AG04450 (cell line): ENCODE data around the gene ECT2. TPM values are rescaled to one million over a fixed set of nuclear protein-coding genes. Genes with fewer than 3 reads are reported as not detected.

Source experiments
- CTCF ChIA-PET: fragments of 300-600, 350-600 bp; formaldehyde crosslinking; extraction: SDS; loops from one replicate; lab custom pipeline; 2022; ENCODE audit warnings: antibody characterized with exemption, inconsistent platforms; lab: Charles Lee
- POLR2A ChIA-PET: fragments of 350-600 bp; formaldehyde crosslinking; extraction: SDS; loops from one replicate; lab custom pipeline; 2021; ENCODE audit warnings: antibody characterized with exemption, inconsistent platforms; lab: Yijun Ruan, JAX
- DNase-seq: peaks from one replicate; pipeline ENCODE4 v3.0.0-alpha.2; 2011; ENCODE audit warnings: low read depth, low spot score
- H3K27ac ChIP-seq: one replicate; pipeline ENCODE4 v1.5.1; 2012; ENCODE audit warnings: low read depth, low read length, control low read depth
- H3K27me3 ChIP-seq: one replicate; pipeline ENCODE4 v1.6.0; 2012; ENCODE audit warnings: low read length; ENCODE audit not compliant: control insufficient read depth, insufficient read depth
- H3K4me3 ChIP-seq: 2 replicates; pipeline ENCODE4 v1.5.1; 2011; ENCODE audit warnings: mild to moderate bottlenecking, low read depth, low read length, control low read depth
- H3K9me3 ChIP-seq: 2 replicates; pipeline ENCODE4 v1.5.1; 2012; ENCODE audit warnings: low read length; ENCODE audit not compliant: control insufficient read depth, insufficient read depth
- polyA plus RNA-seq: library from polyadenylated mRNA; depleted of rRNA; stranded (reverse); fragments of >200 nt; gene quantifications from 2 replicates; pipeline ENCODE4 v1.2.3, GENCODE V29; 2011
- TF ChIP-seq, protein P1 (sequence below): IDR thresholded peaks from 2 replicates; pipeline ENCODE4 v1.5.1; 2011; ENCODE audit warnings: low read depth, low read length, control low read depth, inconsistent platforms

ECT2 gene
- polyA plus RNA-seq, 1 experiment = 21.8 TPM

DNA sequence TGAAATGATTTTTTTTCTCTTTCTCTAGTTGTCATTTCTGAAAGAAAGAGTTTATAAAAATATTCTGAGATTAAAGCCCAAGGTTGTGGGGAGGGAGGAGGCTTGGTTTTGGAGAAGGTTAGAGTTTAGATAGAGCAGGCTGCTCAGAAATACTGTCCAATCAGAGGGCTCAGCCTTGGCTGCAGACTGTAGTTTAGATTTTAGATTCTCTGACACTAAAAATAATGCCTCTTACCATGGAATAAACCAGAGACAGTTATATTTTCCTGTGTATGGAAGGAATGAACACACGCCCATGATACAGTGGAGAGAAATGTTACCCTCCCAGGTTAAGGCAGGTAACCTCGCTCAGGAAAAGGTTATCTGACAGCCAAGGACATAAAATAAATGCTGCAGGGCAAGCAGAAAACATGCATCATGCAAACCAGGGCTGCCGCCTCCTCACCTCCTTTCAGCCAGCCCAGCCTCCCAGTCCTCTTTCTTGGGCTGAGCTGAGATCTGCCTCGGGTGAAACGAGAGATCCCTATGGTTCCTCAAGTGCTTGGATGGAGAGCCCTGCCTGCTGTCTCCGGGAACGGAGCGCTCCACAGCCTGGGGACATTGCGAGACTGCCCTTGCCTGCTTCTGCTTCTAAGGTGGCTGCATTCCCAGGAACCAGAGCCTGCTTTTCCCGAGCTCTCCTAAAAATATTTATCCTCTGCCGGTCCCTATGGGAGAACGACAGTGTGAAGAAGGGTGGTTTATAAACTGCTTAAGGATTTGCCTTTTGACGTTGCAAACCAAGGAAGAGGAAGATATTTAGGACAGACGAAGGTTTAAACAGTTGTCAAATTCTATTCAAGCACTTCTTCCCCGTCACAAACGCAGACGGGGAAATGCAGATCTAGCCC is 40.5 kb upstream of the ECT2 start:
- Histone ChIP-seq H3K9me3 (no peaks in the 10 kb centered on the region), H3K27ac (peak overlapping the region; percentile 89), H3K27me3 (no peaks in the 10 kb centered on the region), H3K4me3 (peak overlapping the region; percentile 95)
- TF ChIP-seq, protein P1, sequence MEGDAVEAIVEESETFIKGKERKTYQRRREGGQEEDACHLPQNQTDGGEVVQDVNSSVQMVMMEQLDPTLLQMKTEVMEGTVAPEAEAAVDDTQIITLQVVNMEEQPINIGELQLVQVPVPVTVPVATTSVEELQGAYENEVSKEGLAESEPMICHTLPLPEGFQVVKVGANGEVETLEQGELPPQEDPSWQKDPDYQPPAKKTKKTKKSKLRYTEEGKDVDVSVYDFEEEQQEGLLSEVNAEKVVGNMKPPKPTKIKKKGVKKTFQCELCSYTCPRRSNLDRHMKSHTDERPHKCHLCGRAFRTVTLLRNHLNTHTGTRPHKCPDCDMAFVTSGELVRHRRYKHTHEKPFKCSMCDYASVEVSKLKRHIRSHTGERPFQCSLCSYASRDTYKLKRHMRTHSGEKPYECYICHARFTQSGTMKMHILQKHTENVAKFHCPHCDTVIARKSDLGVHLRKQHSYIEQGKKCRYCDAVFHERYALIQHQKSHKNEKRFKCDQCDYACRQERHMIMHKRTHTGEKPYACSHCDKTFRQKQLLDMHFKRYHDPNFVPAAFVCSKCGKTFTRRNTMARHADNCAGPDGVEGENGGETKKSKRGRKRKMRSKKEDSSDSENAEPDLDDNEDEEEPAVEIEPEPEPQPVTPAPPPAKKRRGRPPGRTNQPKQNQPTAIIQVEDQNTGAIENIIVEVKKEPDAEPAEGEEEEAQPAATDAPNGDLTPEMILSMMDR = no peak
- CTCF ChIA-PET = interaction anchor here (0.6 to 1.9 kb wide), 5 partner anchors 10 to 43 kb away, joined by 5 to 10 read pairs (median 6); partner anchors contain the start of gene ECT2
- DNase-seq = no peak
- POLR2A ChIA-PET = interaction anchor here (0.6 to 1.8 kb wide), 5 partner anchors 33 to 47 kb away, joined by 3 to 11 read pairs (median 5); partner anchors contain the start of gene ECT2

DNA sequence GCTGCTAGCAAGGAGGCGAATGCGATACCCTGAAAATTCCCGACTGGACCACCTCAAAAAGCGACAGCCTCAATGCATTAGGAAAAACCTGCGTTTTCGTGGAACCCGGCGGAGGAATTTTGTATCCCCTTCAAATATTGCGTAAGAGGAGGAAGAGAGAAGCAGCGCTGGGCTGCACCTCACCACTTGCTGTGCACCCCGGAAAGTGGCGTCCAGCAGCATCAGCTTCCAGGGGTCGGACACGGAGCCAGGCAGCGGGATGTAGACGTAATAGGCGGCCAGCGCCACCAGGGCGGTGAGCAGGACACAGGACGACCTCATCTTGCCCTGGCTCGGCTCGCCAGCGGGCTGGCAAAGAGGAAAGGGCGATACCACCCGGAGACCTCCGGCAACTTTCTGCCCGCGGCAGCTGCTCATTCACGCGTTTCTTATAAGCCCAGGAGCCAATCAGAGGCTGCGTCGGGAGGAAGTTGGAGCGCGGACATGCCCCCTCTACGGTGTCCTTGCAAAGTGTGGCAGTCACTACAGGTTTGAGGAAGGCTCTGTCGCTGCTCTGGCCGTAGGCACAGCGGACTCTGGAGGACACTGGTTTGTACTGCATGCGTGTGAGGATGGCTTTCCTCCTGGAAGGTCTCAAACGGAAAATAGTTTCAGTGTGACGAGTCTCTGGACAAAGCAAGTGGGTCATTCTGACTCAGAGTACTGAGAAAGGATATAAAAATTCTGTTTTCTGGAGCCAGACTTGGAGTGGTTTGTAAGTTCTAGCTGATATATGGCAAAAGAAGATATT is 39.7 kb upstream of the ECT2 start, which contains the start of gene NCEH1:
TSS of gene NCEH1 (minus strand) at position 404 of the 790 bp plus-strand sequence. CDS start at position 321, 83 bp downstream.
- ChIA-PET POLR2A (interaction anchor here (0.6 to 1.8 kb wide), 7 partner anchors 10 to 46 kb away, joined by 3 to 11 read pairs (median 3); partner anchors contain the start of gene ECT2), CTCF (interaction anchor here (0.5 to 1.9 kb wide), 8 partner anchors 9 to 72 kb away, joined by 3 to 10 read pairs (median 6); no protein-coding TSS in a partner anchor)
- peak; percentile 91 for DNase-seq
- TF ChIP-seq, protein P1 = peak; percentile 69
- Histone ChIP-seq H3K4me3 (peak within 1 kb of the TSS; percentile 95), H3K9me3 (no peaks in the 10 kb centered on the region), H3K27me3 (no peaks in the 10 kb centered on the region), H3K27ac (peak within 1 kb of the TSS; percentile 89)

DNA sequence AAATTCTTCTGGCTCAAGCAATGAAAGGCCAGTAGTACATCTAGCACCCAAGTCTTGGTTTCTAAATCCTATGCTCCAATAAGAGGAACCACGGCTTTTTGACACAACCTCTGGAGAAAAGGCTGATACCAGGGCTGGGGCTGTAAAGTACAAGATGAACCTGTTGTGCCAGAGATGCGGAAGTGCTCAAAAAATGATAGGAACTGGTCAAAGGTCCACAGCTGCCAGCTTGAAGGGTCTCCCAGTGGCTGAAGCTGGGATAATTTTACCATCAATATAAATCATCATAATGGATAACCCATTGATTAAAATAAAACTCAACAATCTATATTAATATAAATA is 39.1 kb upstream of the ECT2 start:
- ChIA-PET POLR2A (interaction anchor here (0.6 to 1.8 kb wide), 6 partner anchors 9 to 39 kb away, joined by 3 to 11 read pairs (median 6); partner anchors contain the start of gene ECT2), CTCF (interaction anchor here (0.5 to 1.9 kb wide), 8 partner anchors 9 to 73 kb away, joined by 3 to 10 read pairs (median 6); no protein-coding TSS in a partner anchor)
- H3K4me3 ChIP-seq = peak overlapping the region; percentile 95
- H3K27ac ChIP-seq = peak overlapping the region; percentile 89
- TF ChIP-seq, protein P1 = no peak
- H3K9me3 ChIP-seq = no peaks in the 10 kb centered on the region
- H3K27me3 ChIP-seq = no peaks in the 10 kb centered on the region
- DNase-seq = no peak

DNA sequence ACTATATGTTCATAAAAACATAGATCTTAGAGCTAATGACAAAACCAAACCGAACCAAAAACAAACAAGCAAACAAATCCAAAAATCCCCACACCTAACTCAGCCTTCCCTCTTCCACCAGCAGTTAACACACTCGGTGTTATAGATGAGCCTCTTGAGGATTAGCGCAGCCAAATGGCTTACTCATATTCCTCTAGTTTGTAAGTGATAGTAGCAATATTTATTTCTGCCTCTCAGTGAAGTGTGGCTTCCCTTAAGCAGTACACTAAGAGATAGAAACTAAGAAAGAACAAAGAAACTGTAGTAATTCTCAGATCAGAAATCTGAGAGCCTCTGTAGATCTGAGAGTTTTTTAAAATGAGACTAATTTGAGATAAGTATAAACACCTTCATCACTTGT is 37.2 kb upstream of the ECT2 start:
- Histone ChIP-seq H3K4me3 (no peak overlapping the region), H3K27me3 (no peaks in the 10 kb centered on the region), H3K9me3 (no peaks in the 10 kb centered on the region), H3K27ac (no peak overlapping the region)
- CTCF ChIA-PET = interaction anchor here (1.0 to 1.2 kb wide), 3 partner anchors 13 to 40 kb away, joined by 4 to 5 read pairs (median 5); no protein-coding TSS in a partner anchor
- TF ChIP-seq, protein P1 = no peak
- POLR2A ChIA-PET = no interaction called here
- no peak for DNase-seq
